SH-SY5Y (cell line): ENCODE results near the gene CFAP92.

Experiments used
- GATA2 ChIP-seq: IDR thresholded peaks from 2 replicates; pipeline ENCODE4 v1.6.1; 2011; ENCODE audit warnings: mild to moderate bottlenecking, low read depth, low read length
- GATA3 ChIP-seq: IDR thresholded peaks from 2 replicates; pipeline ENCODE4 v1.6.1; 2011; ENCODE audit warnings: low read depth, mild to moderate bottlenecking, low read length, moderate library complexity

DNA sequence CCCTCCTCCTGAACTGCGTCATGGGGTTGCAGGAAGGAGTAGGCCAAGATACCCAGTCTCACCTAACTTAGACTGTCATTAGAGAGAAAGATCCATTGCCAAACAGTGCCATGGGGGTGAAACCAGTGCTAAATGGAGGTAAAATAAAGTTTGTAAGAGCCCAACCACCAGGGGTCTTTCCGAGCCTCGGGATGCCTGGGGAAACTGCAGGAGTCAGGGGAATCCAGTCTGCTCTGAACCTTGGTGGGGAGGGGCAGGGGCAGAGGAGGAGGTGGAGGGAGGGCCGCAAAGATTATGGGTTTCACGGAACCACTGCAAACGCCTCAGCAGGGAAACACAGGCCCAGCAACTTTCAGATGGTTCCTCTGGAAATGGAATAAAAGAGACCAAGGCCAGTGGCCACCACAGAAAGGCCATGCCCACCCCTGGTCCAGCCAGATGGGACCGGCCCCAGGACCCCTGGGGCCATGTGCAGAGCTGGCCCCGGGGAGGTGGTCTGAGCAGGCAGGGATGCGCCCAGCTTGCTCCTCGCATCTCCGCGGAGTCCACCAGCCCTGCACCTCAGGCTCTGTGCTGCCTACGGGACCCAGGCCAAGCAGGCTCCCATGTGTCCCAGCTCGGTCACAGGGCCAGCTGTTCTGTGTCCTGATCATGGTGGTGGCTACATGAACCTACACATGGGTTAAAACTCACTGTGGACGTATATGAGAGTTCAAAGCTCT is 46.9 kb upstream of the CFAP92 start:
- no peak for TF ChIP-seq GATA2
- TF ChIP-seq GATA3, result no peak
